Germinal center (tissue), 1 donor: ENCODE data around the gene GAL3ST3.
"Not testable (repeated sequence)": the region's sequence is repeated elsewhere in the genome, so short reads cannot be mapped to it uniquely, and the experiment has no call there.

Source experiments
- DNase-seq: peaks from one replicate; pipeline ENCODE4 v3.0.0; 2012; ENCODE audit warnings: mixed read lengths, low spot score

Gene GAL3ST3

GRCh38 chr11:66048547-66049323, at the start of gene GAL3ST3:
TSS of gene GAL3ST3 (minus strand) at chr11:66049161. CDS start at chr11:66045415, 3,746 bp downstream.
- no peak for DNase-seq

DNA sequence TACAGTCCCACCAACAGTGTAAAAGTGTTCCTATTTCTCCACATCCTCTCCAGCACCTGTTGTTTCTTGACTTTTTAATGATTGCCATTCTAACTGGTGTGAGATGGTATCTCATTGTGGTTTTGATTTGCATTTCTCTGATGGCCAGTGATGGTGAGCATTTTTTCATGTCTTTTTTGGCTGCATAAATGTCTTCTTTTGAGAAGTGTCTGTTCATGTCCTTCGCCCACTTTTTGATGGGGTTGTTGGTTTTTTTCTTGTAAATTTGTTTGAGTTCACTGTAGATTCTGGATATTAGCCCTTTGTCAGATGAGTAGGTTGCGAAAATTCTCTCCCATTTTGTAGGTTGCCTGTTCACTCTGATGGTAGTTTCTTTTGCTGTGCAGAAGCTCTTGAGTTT, 43.2 kb upstream of the GAL3ST3 start:
- DNase-seq: not testable (repeated sequence)

DNA sequence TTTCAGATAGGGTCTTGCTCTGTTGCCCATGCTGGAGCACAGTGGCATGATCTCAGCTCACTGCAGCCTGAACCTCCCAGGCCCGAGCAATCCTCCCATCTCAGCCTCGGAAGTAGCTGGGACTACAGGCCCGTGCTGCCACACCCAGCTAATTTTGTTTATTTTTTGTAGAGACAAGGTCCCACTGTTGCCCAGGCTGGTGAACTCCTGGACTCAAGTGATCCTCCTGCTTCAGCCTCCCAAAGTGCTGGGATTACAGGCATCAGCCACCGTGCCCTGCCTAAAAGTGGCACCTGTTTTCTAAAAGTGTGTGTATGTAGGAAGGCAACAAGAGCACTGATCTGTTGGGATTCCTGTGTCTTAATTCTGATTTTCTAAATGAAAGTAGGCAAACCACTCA, 41.3 kb upstream of the GAL3ST3 start:
- no peak for DNase-seq

DNA sequence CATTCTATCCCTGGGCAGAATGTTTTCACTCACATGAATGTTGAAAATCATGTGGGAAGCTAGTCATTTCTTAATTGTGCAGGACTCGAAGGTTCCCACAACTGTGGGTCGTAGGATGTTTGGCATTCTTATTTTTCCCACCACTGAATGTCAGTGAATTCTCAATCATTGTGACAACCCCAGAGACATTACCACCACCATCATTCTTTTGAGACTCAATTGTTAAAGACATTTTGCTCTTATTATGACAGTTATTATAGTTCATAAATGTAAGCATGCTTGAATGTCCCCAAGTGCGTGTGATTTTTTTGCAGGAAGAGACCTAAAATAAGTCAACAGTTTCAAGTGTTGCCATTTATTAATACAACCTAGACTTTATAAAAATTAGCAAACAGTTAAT, 40.1 kb upstream of the GAL3ST3 start:
- DNase-seq: no peak

DNA sequence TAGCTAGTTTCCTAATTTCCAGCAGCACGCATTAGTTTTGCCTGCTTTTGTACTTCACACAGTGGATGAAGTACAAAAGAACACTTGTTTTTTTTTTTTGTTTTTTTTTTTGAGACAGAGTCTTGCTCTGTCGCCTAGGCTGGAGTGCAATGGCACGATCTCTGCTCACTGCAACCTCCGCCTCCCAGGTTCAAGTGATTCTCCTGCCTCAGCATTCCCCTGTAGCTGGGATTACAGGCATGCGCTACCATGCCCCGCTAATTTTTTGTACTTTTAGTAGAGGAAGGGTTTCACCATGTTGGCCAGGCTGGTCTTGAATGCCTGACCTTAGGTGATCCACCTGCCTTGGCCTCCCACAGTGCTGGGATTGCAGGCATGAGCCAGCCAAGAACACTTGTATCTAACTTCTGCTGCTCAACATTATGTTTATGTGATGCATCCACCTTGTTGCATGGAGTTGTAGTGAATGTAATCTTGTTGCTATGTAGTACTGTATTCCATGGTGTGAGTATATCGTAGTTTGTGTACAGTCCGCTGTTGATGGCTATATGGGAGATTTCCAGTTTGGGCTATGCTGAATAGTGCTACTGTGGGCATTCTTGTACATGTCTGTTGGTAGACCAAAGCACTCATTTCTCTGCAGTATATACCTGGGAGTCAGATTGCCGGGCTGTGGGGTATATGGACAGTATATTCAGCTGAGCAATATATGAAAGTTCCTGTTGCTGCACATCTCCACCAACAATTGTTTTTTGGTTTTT, 38.4 kb upstream of the GAL3ST3 start:
- DNase-seq: no peak

DNA sequence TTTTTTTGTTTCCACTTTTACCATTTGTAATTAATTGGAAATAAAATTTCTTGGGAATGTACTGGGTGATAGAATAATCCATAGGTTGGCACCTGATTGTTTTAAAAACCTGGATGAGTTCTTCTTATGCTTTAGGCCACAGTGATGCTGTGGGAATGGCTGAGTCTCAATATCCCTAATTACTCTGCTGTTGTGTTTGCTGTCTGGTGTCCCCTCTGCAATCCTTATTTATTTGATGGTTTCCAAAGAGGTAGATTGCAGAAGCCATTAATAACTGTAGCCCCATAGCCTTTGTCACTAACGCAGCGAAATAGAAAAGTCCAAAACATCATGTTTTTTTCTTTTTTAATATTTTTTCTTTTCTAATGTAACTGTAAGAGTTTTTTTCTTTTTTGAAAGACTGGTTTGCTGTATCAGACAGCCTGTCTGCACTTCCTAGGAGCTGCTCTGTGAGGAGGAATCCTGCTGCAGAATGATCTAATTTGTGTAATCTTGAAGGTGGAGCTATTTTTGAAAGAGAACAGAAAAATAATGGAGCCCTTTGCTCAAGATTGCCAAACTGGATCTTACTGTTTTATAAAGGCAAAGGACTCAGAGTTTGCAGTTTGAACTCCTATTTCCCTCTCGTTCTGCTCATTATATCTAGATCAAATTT, 36.0 kb upstream of the GAL3ST3 start:
- DNase-seq: no peak

- no peak for DNase-seq
Measured at GRCh38 chr11:66083767-66084166, 34.8 kb upstream of the GAL3ST3 start.

GRCh38 chr11:66082946-66083698, 34.2 kb upstream of the GAL3ST3 start:
- DNase-seq: no peak

GRCh38 chr11:66081505-66081904, 32.5 kb upstream of the GAL3ST3 start:
- DNase-seq: peak; percentile 83

- no peak for DNase-seq
Measured at GRCh38 chr11:66080055-66080817, 31.3 kb upstream of the GAL3ST3 start.

DNA sequence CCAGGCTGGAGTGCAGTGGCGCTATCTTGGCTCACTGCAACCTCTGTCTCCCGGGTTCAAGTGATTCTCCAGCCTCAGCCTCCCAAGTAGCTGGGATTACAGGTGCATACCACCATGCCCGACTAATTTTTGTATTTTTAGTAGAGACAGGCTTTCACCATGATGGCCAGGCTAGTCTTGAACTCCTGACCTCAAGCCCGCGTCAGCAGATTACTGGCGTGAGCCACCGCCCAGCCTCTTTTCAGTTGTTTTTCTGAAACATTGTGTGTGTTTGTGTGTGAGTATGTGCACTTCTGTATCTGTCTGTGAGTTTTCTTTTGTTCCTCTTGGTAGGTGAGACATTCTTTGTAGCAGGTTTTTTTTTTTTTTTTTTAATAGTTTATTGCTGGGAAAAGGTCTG, 30.0 kb upstream of the GAL3ST3 start:
- DNase-seq: not testable (repeated sequence)

- no peak for DNase-seq
Measured at GRCh38 chr11:66077927-66078326, 29.0 kb upstream of the GAL3ST3 start.

- no peak for DNase-seq
Measured at GRCh38 chr11:66076561-66076960, 27.6 kb upstream of the GAL3ST3 start.

- no peak for DNase-seq
Measured at GRCh38 chr11:66075273-66075672, 26.3 kb upstream of the GAL3ST3 start.

- no peak for DNase-seq
Measured at GRCh38 chr11:66073669-66074068, 24.7 kb upstream of the GAL3ST3 start.

GRCh38 chr11:66072518-66072917, 23.6 kb upstream of the GAL3ST3 start:
- no peak for DNase-seq

DNA sequence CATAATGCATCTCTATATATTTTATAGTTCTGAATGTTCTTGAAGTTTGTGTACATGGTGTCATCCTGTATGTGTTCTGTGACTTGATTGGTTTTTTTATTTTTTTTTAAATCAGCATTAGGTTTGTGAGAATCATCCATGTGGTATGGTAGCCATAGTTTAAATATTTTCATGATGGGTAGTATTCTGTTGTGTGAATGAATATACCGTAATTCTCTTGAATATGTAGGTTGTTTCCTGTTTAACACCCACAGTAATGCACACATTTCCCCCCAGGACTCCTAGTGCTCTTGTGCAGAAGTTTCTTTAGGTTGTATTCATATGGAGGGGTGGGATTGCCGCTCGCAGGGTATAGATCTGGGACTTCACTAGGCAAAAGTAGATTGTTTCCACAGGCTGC, 23.1 kb upstream of the GAL3ST3 start:
- DNase-seq: no peak

GRCh38 chr11:66071381-66071801, 22.4 kb upstream of the GAL3ST3 start:
- no peak for DNase-seq

DNA sequence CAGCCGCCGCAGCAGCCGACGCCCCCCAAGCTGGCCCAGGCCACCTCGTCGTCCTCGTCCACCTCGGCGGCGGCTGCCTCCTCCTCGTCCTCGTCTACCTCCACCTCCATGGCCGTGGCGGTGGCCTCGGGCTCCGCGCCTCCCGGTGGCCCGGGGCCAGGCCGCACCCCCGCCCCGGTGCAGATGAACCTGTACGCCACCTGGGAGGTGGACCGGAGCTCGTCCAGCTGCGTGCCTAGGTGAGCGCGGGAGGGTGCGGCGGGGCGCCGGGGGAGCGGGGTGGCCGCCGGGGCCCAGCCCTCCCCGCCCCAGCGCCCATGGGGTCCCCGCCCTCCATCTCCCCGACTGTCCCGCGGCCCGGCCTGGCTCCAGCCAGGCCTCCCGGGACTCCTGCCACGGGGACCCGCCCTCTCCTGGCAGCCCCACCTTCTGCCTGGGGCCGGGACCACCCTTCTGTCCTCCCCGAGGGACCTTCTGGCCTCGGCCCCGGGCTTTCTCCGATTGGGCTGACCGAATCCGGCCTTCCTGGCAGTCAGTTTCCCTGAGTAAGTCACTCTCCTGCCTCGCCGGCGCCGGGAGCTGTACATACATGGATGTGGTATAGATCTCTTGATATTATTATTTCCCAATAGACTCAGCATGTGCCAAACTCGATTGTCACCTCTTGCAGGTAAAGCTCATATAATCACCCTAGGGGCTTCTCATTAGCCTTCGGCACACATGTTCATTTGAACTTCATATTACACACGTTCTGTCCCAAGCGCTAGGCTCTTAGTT, 21.8 kb upstream of the GAL3ST3 start:
- peak; percentile 53 for DNase-seq
